BJ (cell line): ENCODE data around the gene DLG1. TPM values are rescaled to one million over a fixed set of nuclear protein-coding genes. Genes with fewer than 3 reads are reported as not detected.

ENCODE experiments used
- CTCF ChIA-PET: fragments of 350-600 bp; formaldehyde crosslinking; extraction: SDS; loops from one replicate; lab custom pipeline; 2021; ENCODE audit warnings: antibody characterized with exemption, inconsistent platforms; lab: Yijun Ruan, JAX
- POLR2A ChIA-PET: fragments of 300-600 bp; sonication (Branson Sonifier 250); formaldehyde crosslinking; extraction: SDS; loops from one replicate; lab custom pipeline; 2021; ENCODE audit warnings: antibody characterized with exemption; lab: Charles Lee
- DNase-seq: peaks from one replicate; pipeline ENCODE4 v3.0.0-alpha.2; 2011; ENCODE audit warnings: low read depth
- H3K27me3 ChIP-seq: 2 replicates; pipeline ENCODE4 v1.6.0; 2011; ENCODE audit warnings: low read length; ENCODE audit not compliant: control insufficient read depth, insufficient read depth
- H3K36me3 ChIP-seq: 2 replicates; pipeline ENCODE4 v1.5.1; 2011; ENCODE audit warnings: low read length; ENCODE audit not compliant: control insufficient read depth, insufficient read depth
- H3K4me3 ChIP-seq: 2 replicates; pipeline ENCODE4 v1.5.1; 2011; ENCODE audit warnings: low read depth, mild to moderate bottlenecking, control low read depth, low read length
- polyA plus RNA-seq: library from polyadenylated mRNA; depleted of rRNA; stranded (reverse); fragments of >200 nt; gene quantifications from 2 replicates; pipeline ENCODE4 v1.2.3, GENCODE V29; 2011
- TF ChIP-seq, protein P1 (sequence below): IDR thresholded peaks from 2 replicates; pipeline ENCODE4 v1.5.1; 2011; ENCODE audit warnings: low read depth, mild to moderate bottlenecking, control low read depth, inconsistent platforms, low read length, moderate library complexity; ENCODE audit not compliant: insufficient read depth

The DLG1 gene
- polyA plus RNA-seq, 1 experiment, result 40.4 TPM

DNA sequence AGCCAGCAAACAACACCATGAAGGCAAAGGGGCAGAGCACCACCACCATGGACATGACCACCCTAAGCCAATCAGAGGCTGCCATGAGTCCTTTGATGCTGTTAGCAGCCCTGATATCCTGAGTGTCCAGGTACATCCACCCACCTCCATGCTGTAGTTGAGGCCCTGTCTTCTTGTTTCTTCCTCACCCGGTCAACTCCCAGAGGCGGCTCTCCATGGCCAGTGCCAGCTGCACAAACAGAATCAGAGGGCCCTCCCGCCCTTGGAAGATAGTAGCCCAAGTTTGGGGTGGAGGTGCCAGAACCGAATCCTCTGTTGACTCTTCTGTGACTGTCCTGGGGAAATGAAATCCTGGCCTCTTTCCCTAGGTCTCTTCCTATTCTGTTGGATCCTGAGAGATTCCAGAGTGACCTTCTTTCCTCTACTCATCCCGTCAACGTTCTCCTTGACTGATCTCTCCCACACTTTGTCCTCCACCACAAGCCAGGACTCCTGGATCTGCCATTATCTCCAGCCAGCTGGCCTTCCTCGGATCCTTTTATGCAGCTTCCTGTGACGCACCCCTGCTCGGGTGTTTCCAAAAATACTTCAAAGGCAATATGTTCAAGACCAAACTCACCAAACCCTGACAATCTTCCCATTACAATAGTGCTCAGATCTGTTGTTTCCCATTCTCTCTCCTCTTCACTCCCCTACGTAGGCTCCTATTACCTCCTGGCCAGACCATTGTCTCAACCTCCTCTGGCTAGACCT, 45.4 kb upstream of the DLG1 start:
- TF ChIP-seq, protein P1, sequence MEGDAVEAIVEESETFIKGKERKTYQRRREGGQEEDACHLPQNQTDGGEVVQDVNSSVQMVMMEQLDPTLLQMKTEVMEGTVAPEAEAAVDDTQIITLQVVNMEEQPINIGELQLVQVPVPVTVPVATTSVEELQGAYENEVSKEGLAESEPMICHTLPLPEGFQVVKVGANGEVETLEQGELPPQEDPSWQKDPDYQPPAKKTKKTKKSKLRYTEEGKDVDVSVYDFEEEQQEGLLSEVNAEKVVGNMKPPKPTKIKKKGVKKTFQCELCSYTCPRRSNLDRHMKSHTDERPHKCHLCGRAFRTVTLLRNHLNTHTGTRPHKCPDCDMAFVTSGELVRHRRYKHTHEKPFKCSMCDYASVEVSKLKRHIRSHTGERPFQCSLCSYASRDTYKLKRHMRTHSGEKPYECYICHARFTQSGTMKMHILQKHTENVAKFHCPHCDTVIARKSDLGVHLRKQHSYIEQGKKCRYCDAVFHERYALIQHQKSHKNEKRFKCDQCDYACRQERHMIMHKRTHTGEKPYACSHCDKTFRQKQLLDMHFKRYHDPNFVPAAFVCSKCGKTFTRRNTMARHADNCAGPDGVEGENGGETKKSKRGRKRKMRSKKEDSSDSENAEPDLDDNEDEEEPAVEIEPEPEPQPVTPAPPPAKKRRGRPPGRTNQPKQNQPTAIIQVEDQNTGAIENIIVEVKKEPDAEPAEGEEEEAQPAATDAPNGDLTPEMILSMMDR, result no peak
- Histone ChIP-seq H3K4me3 (no peak overlapping the region), H3K36me3 (no peaks in the 10 kb centered on the region), H3K27me3 (no peaks in the 10 kb centered on the region)
- POLR2A ChIA-PET, result no interaction called here
- CTCF ChIA-PET, result no interaction called here
- DNase-seq, result no peak

DNA sequence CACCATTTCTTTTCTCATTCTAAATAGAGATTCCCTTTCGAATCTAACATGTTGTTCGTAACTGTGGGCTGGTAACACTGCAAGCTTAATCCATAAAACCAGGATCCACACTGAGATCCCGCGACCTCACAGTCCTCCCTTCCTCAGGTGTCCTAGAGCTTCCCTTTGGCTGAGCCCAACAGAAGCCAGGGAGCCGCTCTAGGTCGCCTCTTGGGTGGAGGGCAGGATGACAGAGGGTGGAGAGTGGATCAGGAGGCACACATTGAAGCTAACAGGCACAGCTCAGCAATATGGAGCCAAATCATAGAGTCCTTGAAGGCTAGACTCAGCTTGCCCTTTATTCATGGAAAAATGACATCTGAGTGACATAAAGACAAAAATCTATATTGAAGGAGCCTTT, 44.7 kb upstream of the DLG1 start:
- DNase-seq, result no peak
- Histone ChIP-seq H3K36me3 (no peaks in the 10 kb centered on the region), H3K27me3 (no peaks in the 10 kb centered on the region), H3K4me3 (no peak overlapping the region)
- TF ChIP-seq, protein P1, result no peak
- ChIA-PET POLR2A (no interaction called here), CTCF (interaction anchor here (1.3 kb wide), 1 partner anchor 29 kb away, joined by 6 read pairs; no protein-coding TSS in a partner anchor)

DNA sequence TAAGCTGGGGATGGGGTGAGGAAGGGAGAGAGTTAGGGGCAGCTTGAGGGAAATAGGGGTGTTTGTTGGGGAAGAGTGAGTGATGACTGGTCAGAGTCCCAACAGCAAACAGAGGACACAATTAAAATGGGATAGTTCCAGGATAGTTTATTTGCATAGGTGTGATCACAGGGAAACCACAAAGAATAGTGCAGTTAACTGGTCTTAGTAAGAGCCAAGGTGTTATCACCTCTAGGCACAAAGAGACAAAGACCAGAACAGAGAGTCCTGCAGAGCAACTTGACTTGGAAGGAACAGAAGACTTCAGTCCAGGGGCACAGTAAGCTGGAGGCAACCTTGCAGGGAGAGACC, 42.1 kb upstream of the DLG1 start:
- POLR2A ChIA-PET, result interaction anchor here (0.6 kb wide), 1 partner anchor 47 kb away, joined by 5 read pairs; no protein-coding TSS in a partner anchor
- no peaks in the 10 kb centered on the region for H3K27me3 ChIP-seq
- H3K36me3 ChIP-seq, result no peaks in the 10 kb centered on the region
- CTCF ChIA-PET, result interaction anchor here (1.1 to 1.8 kb wide), 2 partner anchors 10 to 13 kb away, joined by 3 to 7 read pairs; no protein-coding TSS in a partner anchor
- TF ChIP-seq, protein P1, result no peak
- no peak for DNase-seq
- H3K4me3 ChIP-seq, result no peak overlapping the region

DNA sequence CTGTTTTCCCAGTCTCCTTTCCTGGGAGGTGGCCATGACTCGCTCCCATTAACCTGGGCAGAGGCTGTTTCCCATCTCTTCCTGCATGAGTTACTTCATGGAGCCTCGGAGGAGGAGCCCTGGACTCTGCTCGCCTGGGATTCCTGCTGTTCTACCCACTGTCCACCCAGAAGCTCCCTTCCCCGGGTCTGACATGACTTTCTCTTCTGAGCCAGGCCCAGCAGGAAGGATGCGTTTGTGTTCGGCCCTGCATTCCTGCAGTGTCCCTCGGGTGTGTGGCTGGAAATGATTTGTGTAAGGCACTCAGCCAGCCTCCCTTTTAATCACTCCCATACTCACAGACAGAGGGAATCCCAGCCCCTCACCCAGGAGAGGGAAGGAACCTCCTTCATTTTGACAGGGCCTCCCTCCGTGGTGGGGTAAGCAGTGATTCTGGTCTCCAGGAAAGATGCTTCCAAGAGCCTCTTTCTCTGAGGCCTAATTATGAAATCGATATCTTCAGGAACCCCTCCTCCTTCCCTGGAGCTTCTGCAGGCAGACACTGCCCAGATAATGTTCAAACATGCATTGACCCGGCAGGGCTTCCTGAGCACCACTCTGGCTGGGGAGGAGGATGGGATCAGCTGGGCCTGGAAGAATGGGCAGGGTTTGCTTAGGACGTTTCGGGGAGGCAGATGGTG, 41.6 kb upstream of the DLG1 start:
- Histone ChIP-seq H3K4me3 (no peak overlapping the region), H3K27me3 (no peaks in the 10 kb centered on the region), H3K36me3 (no peaks in the 10 kb centered on the region)
- TF ChIP-seq, protein P1, result no peak
- DNase-seq, result no peak
- POLR2A ChIA-PET, result interaction anchor here (0.6 kb wide), 1 partner anchor 46 kb away, joined by 5 read pairs; no protein-coding TSS in a partner anchor
- CTCF ChIA-PET, result interaction anchor here (1.0 to 1.8 kb wide), 3 partner anchors 9 to 18 kb away, joined by 3 to 7 read pairs (median 3); no protein-coding TSS in a partner anchor

DNA sequence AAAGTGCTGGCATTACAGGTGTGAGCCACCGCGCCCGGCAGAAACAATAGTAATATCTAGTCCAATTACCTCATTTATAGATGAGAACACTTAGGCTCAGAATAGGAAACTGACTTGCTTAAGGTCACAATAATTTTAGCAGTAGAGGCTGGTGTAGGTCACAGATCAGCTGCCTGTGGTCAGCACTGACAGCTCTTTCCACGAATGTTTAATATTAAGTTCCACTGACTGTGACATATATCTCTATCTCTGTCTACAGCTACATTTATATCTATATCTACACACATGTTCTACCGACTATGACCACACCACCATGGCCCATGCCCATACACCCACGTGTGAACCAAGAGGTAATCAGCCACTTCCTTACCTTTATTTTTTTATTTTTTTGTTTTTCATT, 40.2 kb upstream of the DLG1 start:
- DNase-seq, result no peak
- CTCF ChIA-PET, result no interaction called here
- Histone ChIP-seq H3K27me3 (no peaks in the 10 kb centered on the region), H3K4me3 (no peak overlapping the region), H3K36me3 (no peaks in the 10 kb centered on the region)
- TF ChIP-seq, protein P1, result no peak
- POLR2A ChIA-PET, result no interaction called here
